K562 (cell line): Measurements from ENCODE around the gene RAB13. TPM values are rescaled to one million over a fixed set of nuclear protein-coding genes. Genes with fewer than 3 reads are reported as not detected.
A peak's percentile ranks its signal among the peaks of the same experiment; 100 is the strongest.

Experiments
- ATAC-seq: fragments of 200-7000 bp; cut with Tn5 transposase; 3 replicates; pipeline ENCODE4 v1.9.1; 2020; ENCODE audit warnings: moderate library complexity
- BruUV-seq: library from RNA; stranded (reverse); fragments of 400-500 nt; replicated peaks from 2 replicates; lab custom pipeline; 2021; lab: Mats Ljungman, UMichigan
- CTCF ChIA-PET: fragments of 300-600 bp; formaldehyde crosslinking; extraction: SDS; loops from one replicate; lab custom pipeline; 2021; ENCODE audit warnings: low intra/inter-chr PET ratio; lab: Yijun Ruan, JAX
- POLR2A ChIA-PET: fragments of 300-600, 350-650 bp; sonication (Branson Sonifier 250); formaldehyde crosslinking; extraction: SDS; loops from one replicate; lab custom pipeline; 2021; ENCODE audit warnings: antibody characterized with exemption, inconsistent platforms; lab: Yijun Ruan, JAX
- DNase-seq, 4 experiments: peaks; one replicate each; pipeline versions ENCODE4 v3.0.0 to v3.0.0-alpha.2; 2011 to 2018; ENCODE audit warnings: low spot score in 3 of 4, mixed read lengths in 3 of 4; ENCODE audit errors: extremely low read depth in 1 of 4
- FAIRE-seq: peaks from 2 replicates; lab custom pipeline; 2011; peaks lifted over from hg19 to GRCh38; lab: Jason Lieb, UNC
- H2AFZ ChIP-seq: 2 replicates; pipeline ENCODE4 v1.6.0; 2011; ENCODE audit warnings: low read depth, low read length, control low read depth, inconsistent platforms
- H3K27ac ChIP-seq: fragments of 200-600 bp; 3 replicates; pipeline ENCODE4 v1.8.0; 2011; ENCODE audit warnings: low read depth, mild to moderate bottlenecking, control low read depth, inconsistent platforms, low read length, moderate library complexity, mixed read lengths; ENCODE audit errors: extremely low read depth
- H3K27me3 ChIP-seq, 2 experiments: fragments of 300-600 bp in 1 of 2; 2 replicates in 1 of 2; 3 replicates in 1 of 2; pipeline versions ENCODE4 v1.6.0 to v1.8.0; 2011; ENCODE audit warnings: inconsistent platforms in 2 of 2, low read length in 2 of 2, mild to moderate bottlenecking in 1 of 2, mixed read lengths in 1 of 2, moderate library complexity in 1 of 2; ENCODE audit not compliant: control insufficient read depth in 2 of 2, insufficient read depth in 2 of 2
- H3K36me3 ChIP-seq: fragments of 300-600 bp; 3 replicates; pipeline ENCODE4 v1.8.0; 2011; ENCODE audit warnings: mild to moderate bottlenecking, low read length, inconsistent platforms; ENCODE audit not compliant: control insufficient read depth, insufficient read depth
- H3K4me1 ChIP-seq, 2 experiments: fragments of 200-600 bp in 1 of 2; replicated peaks in 1 of 2; 2 replicates in 1 of 2; 3 replicates in 1 of 2; pipeline versions ENCODE4 v1.5.1 to v1.8.0; 2011; ENCODE audit warnings: inconsistent platforms in 2 of 2, low read length in 2 of 2, mild to moderate bottlenecking in 1 of 2, mixed read lengths in 1 of 2, moderate library complexity in 1 of 2; ENCODE audit not compliant: control insufficient read depth in 2 of 2, insufficient read depth in 2 of 2
- H3K4me2 ChIP-seq: 2 replicates; pipeline ENCODE4 v1.6.1; 2011; ENCODE audit warnings: low read length, control low read depth, inconsistent platforms, mixed read lengths; ENCODE audit not compliant: insufficient read depth
- H3K4me3 ChIP-seq: fragments of 200-600 bp; sonication (generic), shearing (Covaris generic); 2 replicates; pipeline ENCODE4 v1.5.1; 2016; ENCODE audit warnings: control low read depth, inconsistent platforms
- H3K79me2 ChIP-seq: fragments of 200-600 bp; 3 replicates; pipeline ENCODE4 v1.8.0; 2011; ENCODE audit warnings: low read length, inconsistent platforms; ENCODE audit not compliant: control insufficient read depth, insufficient read depth
- H3K9ac ChIP-seq, 2 experiments: 2 replicates each; pipeline versions ENCODE4 v1.6.0 to v1.6.1; 2011; ENCODE audit warnings: low read depth in 2 of 2, low read length in 2 of 2, control low read depth in 1 of 2, inconsistent platforms in 1 of 2, mild to moderate bottlenecking in 1 of 2, mixed read lengths in 1 of 2; ENCODE audit not compliant: insufficient read depth in 1 of 2
- H3K9me1 ChIP-seq: one replicate; pipeline ENCODE4 v1.6.0; 2011; ENCODE audit warnings: inconsistent platforms, mild to moderate bottlenecking, low read length, moderate library complexity; ENCODE audit not compliant: control insufficient read depth, insufficient read depth
- H3K9me3 ChIP-seq: replicated peaks from 2 replicates; pipeline ENCODE4 v1.5.1; 2011; ENCODE audit warnings: low read depth, low read length, inconsistent platforms; ENCODE audit not compliant: control insufficient read depth, insufficient read depth
- H4K20me1 ChIP-seq: replicated peaks from 2 replicates; pipeline ENCODE4 v1.6.1; 2011; ENCODE audit warnings: low read length, inconsistent platforms, mixed read lengths; ENCODE audit not compliant: control insufficient read depth, insufficient read depth
- CBX5 ChIP-seq: IDR thresholded peaks from 2 replicates; pipeline ENCODE4 v1.6.1; 2014; ENCODE audit warnings: low read depth, borderline replicate concordance
- FOXP1 ChIP-seq: sonication (generic); formaldehyde crosslinking; IDR thresholded peaks from 2 replicates; pipeline ENCODE4 v1.8.0; 2022; ENCODE audit warnings: mild to moderate bottlenecking, missing genetic modification reagents
- IRF2 ChIP-seq: sonication (generic); formaldehyde crosslinking; IDR thresholded peaks from 2 replicates; pipeline ENCODE4 v1.8.1; 2022; ENCODE audit warnings: mild to moderate bottlenecking, missing genetic modification reagents
- L3MBTL2 ChIP-seq: fragments of 450-650 bp; IDR thresholded peaks from 2 replicates; pipeline ENCODE4 v1.6.1; 2016; ENCODE audit warnings: mild to moderate bottlenecking, moderate library complexity
- MAFF ChIP-seq: IDR thresholded peaks from 2 replicates; pipeline ENCODE4 v1.6.1; 2012; ENCODE audit warnings: low read length, improper control_type of control experiment
- POLR2G ChIP-seq: fragments of 200-400 bp; formaldehyde crosslinking; IDR thresholded peaks from 2 replicates; pipeline ENCODE4 v1.6.1; 2017; ENCODE audit warnings: low read depth, mild to moderate bottlenecking, antibody characterized with exemption, low read length, moderate library complexity
- PRMT5 ChIP-seq: sonication (generic); formaldehyde crosslinking; IDR thresholded peaks from 2 replicates; pipeline ENCODE4 v1.5.0; 2020; ENCODE audit warnings: missing genetic modification reagents
- RBFOX2 ChIP-seq: fragments of 200-400 bp; formaldehyde crosslinking; IDR thresholded peaks from 2 replicates; pipeline ENCODE4 v1.6.1; 2017; ENCODE audit warnings: low read depth, mild to moderate bottlenecking, low read length, moderate library complexity
- RBM22 ChIP-seq: fragments of 200-400 bp; formaldehyde crosslinking; IDR thresholded peaks from 2 replicates; pipeline ENCODE4 v1.6.1; 2018; ENCODE audit warnings: low read length, low read depth; ENCODE audit not compliant: poor library complexity, severe bottlenecking
- TCF3 ChIP-seq: sonication (generic); formaldehyde crosslinking; IDR thresholded peaks from 2 replicates; pipeline ENCODE4 v1.4.0; 2020; ENCODE audit warnings: mild to moderate bottlenecking, missing genetic modification reagents
- WGBS: fragments of 100-300 bp; shearing (Covaris generic); methylation state at CpG from one replicate; pipeline ENCODE4 v1.1.6; 2016; ENCODE audit warnings: low coverage, mixed read lengths; ENCODE audit not compliant: insufficient coverage; ENCODE audit errors: missing lambda C conversion rate; 5-methylcytosine and 5-hydroxymethylcytosine counted together
- in situ Hi-C: fragments of 300-500 bp; cut with MboI; formaldehyde crosslinking; loops from 4 replicates; pipeline ENCODE4 v1.15.0; 2018; ENCODE audit warnings: inconsistent platforms, mixed read lengths
- intact Hi-C: fragments of 100-400 bp; cut with micrococcal nuclease; formaldehyde crosslinking; loops from 2 replicates; pipeline ENCODE4 v1.14.2; 2022
- polyA plus RNA-seq, 8 experiments: library from polyadenylated mRNA; depleted of rRNA in 4 of 8; stranded (reverse) in 5 of 8; unstranded in 3 of 8; fragments of >200 nt; fragmentation: Nextera tagmentation in 2 of 8; fragmentation: Illumina TruSeq in 1 of 8; extraction: Ambion mirVana in 2 of 8; extraction: Trizol in 1 of 8; gene quantifications; 2 replicates each; pipeline versions ENCODE4 v1.2.1 to v1.2.3, GENCODE V29; 2011 to 2014; ENCODE audit warnings: inconsistent platforms in 1 of 8, missing spikeins in 1 of 8
- total RNA-seq, 7 experiments: library from RNA; depleted of rRNA in 6 of 7; stranded (reverse); fragments of >200 nt in 6 of 7; fragmentation: Illumina TruSeq in 2 of 7; extraction: Trizol in 2 of 7; gene quantifications; 2 replicates each; pipeline versions ENCODE4 v1.2.1 to v1.2.3, GENCODE V29; 2011 to 2021; ENCODE audit warnings: low replicate concordance in 1 of 7

The RAB13 gene
- total and polyA plus RNA-seq, 9 of the 15 experiments (the other 6 are each of a cell fraction or from before 2014, with no cell fraction given): 22.3 to 100 (median 39.8) TPM

GRCh38 chr1:153941826-153942725, 44.1 kb downstream of the RAB13 start:
- intact Hi-C loops (no loop called here), in situ Hi-C loops (no loop called here)
- no peak for ATAC-seq
- POLR2A ChIA-PET: interaction anchor here (3.0 kb wide), 1 partner anchor 19 kb away, joined by 10 read pairs; the partner anchor contains the start of gene GATAD2B
- FAIRE-seq: no peak
- no peak overlapping the region for H3K4me2 ChIP-seq
- DNase-seq: no peak
- no peak for TF ChIP-seq PRMT5 (CRISPR knock-in tag)
- TF ChIP-seq FOXP1 (CRISPR knock-in tag): no peak
- TF ChIP-seq TCF3 (CRISPR knock-in tag): no peak
- no peak for TF ChIP-seq MAFF
- TF ChIP-seq POLR2G: peak; percentile 71
- peak; percentile 58 for TF ChIP-seq RBFOX2
- no peak for TF ChIP-seq CBX5
- TF ChIP-seq RBM22: peak; percentile 22
- TF ChIP-seq IRF2 (CRISPR knock-in tag): 0 out of 2 replicates have a peak, but pooled peaks have one; percentile 34
- TF ChIP-seq L3MBTL2: no peak
- WGBS: 98% methylated on average over 30 of the region's 34 CpGs
- CTCF ChIA-PET: no interaction called here
- H3K27me3 ChIP-seq: no peaks in the 10 kb centered on the region
- H3K9me1 ChIP-seq: no peaks in the 10 kb centered on the region
- H2AFZ ChIP-seq: no peak overlapping the region
- H3K4me1 ChIP-seq: peaks cover 12 to 30% of the 10 kb centered on the region in 2 experiments; a peak in 4 of 5 replicates
- no peaks in the 10 kb centered on the region for H3K9me3 ChIP-seq
- no peak overlapping the region for H3K9ac ChIP-seq
- no peak overlapping the region for H3K4me3 ChIP-seq
- H4K20me1 ChIP-seq: no peaks in the 10 kb centered on the region
- no TSS peak for BruUV-seq
- H3K79me2 ChIP-seq: peaks cover 29% of the 10 kb centered on the region
- H3K36me3 ChIP-seq: peaks cover 70% of the 10 kb centered on the region
- no peak overlapping the region for H3K27ac ChIP-seq
